KMS-11 (cell line): ENCODE data around the gene GOLGA3.

Experiments used
- H2AFZ ChIP-seq: fragments of 200-600 bp; sonication (generic); 2 replicates; pipeline ENCODE4 v1.6.1; 2016; ENCODE audit warnings: antibody characterized with exemption, mixed run types, low read depth
- H3K27ac ChIP-seq: fragments of 200-600 bp; sonication (generic); 2 replicates; pipeline ENCODE4 v1.6.1; 2016; ENCODE audit warnings: mild to moderate bottlenecking, mixed run types
- H3K27me3 ChIP-seq: fragments of 200-600 bp; sonication (generic); 2 replicates; pipeline ENCODE4 v1.6.1; 2017; ENCODE audit warnings: mild to moderate bottlenecking, low read depth, mixed run types, moderate library complexity; ENCODE audit not compliant: insufficient read depth
- H3K36me3 ChIP-seq: fragments of 200-600 bp; sonication (generic); 2 replicates; pipeline ENCODE4 v1.6.1; 2017; ENCODE audit warnings: mild to moderate bottlenecking, mixed run types; ENCODE audit not compliant: insufficient read depth
- H3K4me1 ChIP-seq: fragments of 200-600 bp; sonication (generic); 2 replicates; pipeline ENCODE4 v1.6.1; 2016; ENCODE audit warnings: mild to moderate bottlenecking, low read depth, mixed run types; ENCODE audit not compliant: poor library complexity, severe bottlenecking
- H3K4me2 ChIP-seq: fragments of 200-600 bp; sonication (generic); 2 replicates; pipeline ENCODE4 v1.7.0; 2016; ENCODE audit warnings: mild to moderate bottlenecking, mixed run types
- H3K4me3 ChIP-seq: fragments of 200-600 bp; sonication (generic); IDR thresholded peaks from 2 replicates; pipeline ENCODE4 v1.6.1; 2017; ENCODE audit warnings: low read depth, low read length, mixed read lengths; ENCODE audit not compliant: insufficient read depth
- H3K79me2 ChIP-seq: fragments of 200-600 bp; sonication (generic); 2 replicates; pipeline ENCODE4 v1.6.1; 2016; ENCODE audit warnings: low read depth, mixed run types; ENCODE audit not compliant: insufficient read depth
- H3K9ac ChIP-seq: fragments of 200-600 bp; sonication (generic); 2 replicates; pipeline ENCODE4 v1.6.1; 2016; ENCODE audit warnings: mild to moderate bottlenecking, mixed run types
- H4K20me1 ChIP-seq: fragments of 200-600 bp; sonication (generic); 2 replicates; pipeline ENCODE4 v1.6.1; 2016; ENCODE audit warnings: mild to moderate bottlenecking, mixed run types; ENCODE audit not compliant: insufficient read depth
- TF ChIP-seq, protein P1 (sequence below): fragments of 200-600 bp; sonication (generic); conservative IDR thresholded peaks from 2 replicates; pipeline ENCODE4 v1.6.1; 2017; ENCODE audit warnings: low read depth, mild to moderate bottlenecking, antibody characterized with exemption, low read length, moderate library complexity, mixed read lengths

The GOLGA3 gene

GRCh38 chr12:132746613-132747012 lies 82.1 kb downstream of the GOLGA3 start:
- H3K4me3 ChIP-seq = no peak overlapping the region
- no peaks in the 10 kb centered on the region; the same call in 1 of the 2 replicates for H3K36me3 ChIP-seq
- H3K79me2 ChIP-seq = no peaks in the 10 kb centered on the region
- no peaks in the 10 kb centered on the region for H3K27me3 ChIP-seq
- no peak overlapping the region for H3K4me2 ChIP-seq
- TF ChIP-seq, protein P1, sequence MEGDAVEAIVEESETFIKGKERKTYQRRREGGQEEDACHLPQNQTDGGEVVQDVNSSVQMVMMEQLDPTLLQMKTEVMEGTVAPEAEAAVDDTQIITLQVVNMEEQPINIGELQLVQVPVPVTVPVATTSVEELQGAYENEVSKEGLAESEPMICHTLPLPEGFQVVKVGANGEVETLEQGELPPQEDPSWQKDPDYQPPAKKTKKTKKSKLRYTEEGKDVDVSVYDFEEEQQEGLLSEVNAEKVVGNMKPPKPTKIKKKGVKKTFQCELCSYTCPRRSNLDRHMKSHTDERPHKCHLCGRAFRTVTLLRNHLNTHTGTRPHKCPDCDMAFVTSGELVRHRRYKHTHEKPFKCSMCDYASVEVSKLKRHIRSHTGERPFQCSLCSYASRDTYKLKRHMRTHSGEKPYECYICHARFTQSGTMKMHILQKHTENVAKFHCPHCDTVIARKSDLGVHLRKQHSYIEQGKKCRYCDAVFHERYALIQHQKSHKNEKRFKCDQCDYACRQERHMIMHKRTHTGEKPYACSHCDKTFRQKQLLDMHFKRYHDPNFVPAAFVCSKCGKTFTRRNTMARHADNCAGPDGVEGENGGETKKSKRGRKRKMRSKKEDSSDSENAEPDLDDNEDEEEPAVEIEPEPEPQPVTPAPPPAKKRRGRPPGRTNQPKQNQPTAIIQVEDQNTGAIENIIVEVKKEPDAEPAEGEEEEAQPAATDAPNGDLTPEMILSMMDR = no peak
- H4K20me1 ChIP-seq = no peaks in the 10 kb centered on the region
- H2AFZ ChIP-seq = no peak overlapping the region
- H3K27ac ChIP-seq = no peak overlapping the region
- no peak overlapping the region for H3K9ac ChIP-seq
- no peaks in the 10 kb centered on the region for H3K4me1 ChIP-seq

GRCh38 chr12:132743831-132744230 lies 84.8 kb downstream of the GOLGA3 start:
- no peaks in the 10 kb centered on the region for H3K4me1 ChIP-seq
- no peaks in the 10 kb centered on the region for H3K27me3 ChIP-seq
- H3K9ac ChIP-seq = no peak overlapping the region
- H3K79me2 ChIP-seq = no peaks in the 10 kb centered on the region
- H4K20me1 ChIP-seq = no peaks in the 10 kb centered on the region
- no peak overlapping the region for H2AFZ ChIP-seq
- H3K4me2 ChIP-seq = no peak overlapping the region
- TF ChIP-seq, protein P1 = no peak
- no peak overlapping the region for H3K4me3 ChIP-seq
- H3K36me3 ChIP-seq = no peaks in the 10 kb centered on the region; the same call in 1 of the 2 replicates
- no peak overlapping the region for H3K27ac ChIP-seq

GRCh38 chr12:132741620-132742019 lies 87.0 kb downstream of the GOLGA3 start:
- Histone ChIP-seq H2AFZ (no peak overlapping the region), H3K27me3 (no peaks in the 10 kb centered on the region), H3K36me3 (no peaks in the 10 kb centered on the region; the same call in 1 of the 2 replicates), H3K4me2 (no peak overlapping the region), H4K20me1 (no peaks in the 10 kb centered on the region), H3K4me1 (no peaks in the 10 kb centered on the region), H3K9ac (no peak overlapping the region), H3K4me3 (no peak overlapping the region), H3K79me2 (no peaks in the 10 kb centered on the region), H3K27ac (no peak overlapping the region)
- TF ChIP-seq, protein P1 = no peak

GRCh38 chr12:132740652-132741051 lies 88.0 kb downstream of the GOLGA3 start:
- Histone ChIP-seq H2AFZ (no peak overlapping the region), H3K27ac (no peak overlapping the region), H3K36me3 (no peaks in the 10 kb centered on the region; the same call in 1 of the 2 replicates), H3K4me1 (no peaks in the 10 kb centered on the region), H3K4me2 (no peak overlapping the region), H3K9ac (no peak overlapping the region), H3K27me3 (no peaks in the 10 kb centered on the region), H3K79me2 (no peaks in the 10 kb centered on the region), H4K20me1 (no peaks in the 10 kb centered on the region), H3K4me3 (no peak overlapping the region)
- TF ChIP-seq, protein P1 = no peak
